A204.1 (cell line): ENCODE measurements around the gene SEMA4B.

Experiments
- FAIRE-seq: peaks from 2 replicates; lab custom pipeline; 2012; peaks lifted over from hg19 to GRCh38; lab: Jason Lieb, UNC

SEMA4B gene

GRCh38 chr15:90205050-90205848, 4.1 kb downstream of the SEMA4B start:
- no peak for FAIRE-seq

GRCh38 chr15:90205886-90206285, 4.8 kb downstream of the SEMA4B start:
- no peak for FAIRE-seq

- no peak for FAIRE-seq
Observed at GRCh38 chr15:90207252-90207651, 6.1 kb downstream of the SEMA4B start.

- no peak for FAIRE-seq
Observed at GRCh38 chr15:90208356-90208755, 7.2 kb downstream of the SEMA4B start.

- no peak for FAIRE-seq
Observed at GRCh38 chr15:90209591-90209990, 8.5 kb downstream of the SEMA4B start.

- FAIRE-seq = no peak
Observed at GRCh38 chr15:90210593-90210992, 9.5 kb downstream of the SEMA4B start.

- FAIRE-seq = no peak
Observed at GRCh38 chr15:90211009-90211408, 9.9 kb downstream of the SEMA4B start.

GRCh38 chr15:90211440-90212143, 10.5 kb downstream of the SEMA4B start:
- no peak for FAIRE-seq

GRCh38 chr15:90212221-90213098, 11.3 kb downstream of the SEMA4B start:
- FAIRE-seq = no peak

- no peak for FAIRE-seq
Observed at GRCh38 chr15:90213122-90213817, 12.1 kb downstream of the SEMA4B start.

- FAIRE-seq = no peak
Observed at GRCh38 chr15:90213818-90214204, 12.7 kb downstream of the SEMA4B start.

- no peak for FAIRE-seq
Observed at GRCh38 chr15:90214553-90215196, 13.5 kb downstream of the SEMA4B start.

- no peak for FAIRE-seq
Observed at GRCh38 chr15:90217671-90218394, 16.7 kb downstream of the SEMA4B start.

GRCh38 chr15:90219421-90220141, 18.5 kb downstream of the SEMA4B start:
- FAIRE-seq = no peak

- FAIRE-seq = no peak
Observed at GRCh38 chr15:90221246-90221900, 20.2 kb downstream of the SEMA4B start.

- no peak for FAIRE-seq
Observed at GRCh38 chr15:90222547-90222946, 21.4 kb downstream of the SEMA4B start.

GRCh38 chr15:90223441-90224165, 22.5 kb downstream of the SEMA4B start:
- FAIRE-seq = no peak

GRCh38 chr15:90225047-90225446, 23.9 kb downstream of the SEMA4B start:
- FAIRE-seq = no peak
